Measurements from ENCODE around the gene JCHAIN.
"Not testable (repeated sequence)": the region's sequence is repeated elsewhere in the genome, so short reads cannot be mapped to it uniquely, and the experiment has no call there.

JCHAIN gene

DNA sequence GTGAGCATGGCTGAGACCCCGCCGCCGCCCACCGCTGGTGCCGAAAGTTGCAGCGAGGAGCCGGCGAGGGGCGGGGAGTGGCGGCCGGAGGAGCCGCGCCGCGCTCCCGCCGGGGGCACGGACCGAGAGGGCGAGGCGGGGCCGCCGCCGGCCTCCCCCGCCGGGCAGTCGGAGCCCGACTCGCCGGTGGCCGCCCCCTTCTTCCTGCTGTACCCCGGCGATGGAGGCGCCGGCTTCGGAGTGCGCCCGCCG is 38.5 kb upstream of the JCHAIN start:
- TF ChIP-seq, protein P1, sequence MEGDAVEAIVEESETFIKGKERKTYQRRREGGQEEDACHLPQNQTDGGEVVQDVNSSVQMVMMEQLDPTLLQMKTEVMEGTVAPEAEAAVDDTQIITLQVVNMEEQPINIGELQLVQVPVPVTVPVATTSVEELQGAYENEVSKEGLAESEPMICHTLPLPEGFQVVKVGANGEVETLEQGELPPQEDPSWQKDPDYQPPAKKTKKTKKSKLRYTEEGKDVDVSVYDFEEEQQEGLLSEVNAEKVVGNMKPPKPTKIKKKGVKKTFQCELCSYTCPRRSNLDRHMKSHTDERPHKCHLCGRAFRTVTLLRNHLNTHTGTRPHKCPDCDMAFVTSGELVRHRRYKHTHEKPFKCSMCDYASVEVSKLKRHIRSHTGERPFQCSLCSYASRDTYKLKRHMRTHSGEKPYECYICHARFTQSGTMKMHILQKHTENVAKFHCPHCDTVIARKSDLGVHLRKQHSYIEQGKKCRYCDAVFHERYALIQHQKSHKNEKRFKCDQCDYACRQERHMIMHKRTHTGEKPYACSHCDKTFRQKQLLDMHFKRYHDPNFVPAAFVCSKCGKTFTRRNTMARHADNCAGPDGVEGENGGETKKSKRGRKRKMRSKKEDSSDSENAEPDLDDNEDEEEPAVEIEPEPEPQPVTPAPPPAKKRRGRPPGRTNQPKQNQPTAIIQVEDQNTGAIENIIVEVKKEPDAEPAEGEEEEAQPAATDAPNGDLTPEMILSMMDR (IDR thresholded peaks at IDR 0.05; ENCODE audit: insufficient read depth, low read length, missing control alignments): no peak
- peak overlapping the region; percentile 69 for H3K4me3 ChIP-seq (ENCODE audit: low read depth, low read length)
- POLR2A ChIA-PET: interaction anchor here (0.7 to 1.4 kb wide), 5 partner anchors 10 to 304 kb away, joined by 3 to 6 read pairs (median 3); partner anchors contain the start of genes GRSF1 and MOB1B
- CTCF ChIA-PET: interaction anchor here (1.5 to 3.7 kb wide), 6 partner anchors 9 to 53 kb away, joined by 4 to 31 read pairs (median 8); partner anchors contain the start of gene UTP3
- no peak for DNase-seq (ENCODE audit: low read depth, low spot score)

DNA sequence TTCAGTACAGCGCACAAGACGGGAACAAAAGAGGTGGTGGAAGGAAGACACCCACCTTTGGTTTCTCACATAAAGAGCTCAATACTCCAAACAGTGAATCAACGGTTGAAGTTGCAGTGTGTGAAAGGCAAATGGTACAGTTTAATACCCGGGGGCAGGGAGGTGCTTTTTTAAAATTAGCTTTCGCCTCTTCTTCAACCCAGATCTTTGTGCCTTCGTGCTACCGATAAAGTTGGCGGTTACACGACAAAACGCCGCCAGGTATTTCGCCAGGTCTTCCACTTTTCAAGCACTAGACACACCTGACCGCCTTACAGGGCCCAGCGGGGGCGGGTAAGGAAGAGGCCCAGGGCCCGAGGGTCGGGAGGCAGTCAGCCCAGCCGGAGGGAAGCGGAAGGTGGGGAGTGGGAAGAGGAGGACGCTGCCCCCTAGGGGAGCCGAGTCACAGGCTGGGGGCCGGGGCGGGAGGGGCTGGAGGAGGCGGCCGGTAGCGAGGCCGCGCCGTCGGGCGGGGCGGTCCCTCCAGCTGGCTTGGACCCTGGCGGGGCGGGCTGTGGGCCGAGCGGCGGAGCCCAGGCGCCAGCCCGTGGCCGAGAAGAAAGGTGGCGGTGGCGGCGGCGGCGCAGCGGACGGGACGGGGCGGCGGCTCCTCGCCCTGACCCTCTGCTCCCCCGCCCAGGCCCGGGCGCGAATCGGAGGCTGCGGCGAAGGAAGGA is 38.1 kb upstream of the JCHAIN start:
- CTCF ChIA-PET: interaction anchor here (0.6 to 3.7 kb wide), 17 partner anchors 9 to 1007 kb away, joined by 3 to 31 read pairs (median 4); partner anchors contain the start of genes RUFY3 and UTP3
- TF ChIP-seq, protein P1 (IDR thresholded peaks at IDR 0.05; ENCODE audit: insufficient read depth, low read length, missing control alignments): peak; percentile 51
- POLR2A ChIA-PET: interaction anchor here (0.7 to 1.4 kb wide), 7 partner anchors 10 to 305 kb away, joined by 3 to 6 read pairs (median 3); partner anchors contain the start of genes GRSF1, MOB1B and UTP3
- H3K4me3 ChIP-seq (ENCODE audit: low read depth, low read length): peak overlapping the region; percentile 69
- DNase-seq (ENCODE audit: low read depth, low spot score): no peak

DNA sequence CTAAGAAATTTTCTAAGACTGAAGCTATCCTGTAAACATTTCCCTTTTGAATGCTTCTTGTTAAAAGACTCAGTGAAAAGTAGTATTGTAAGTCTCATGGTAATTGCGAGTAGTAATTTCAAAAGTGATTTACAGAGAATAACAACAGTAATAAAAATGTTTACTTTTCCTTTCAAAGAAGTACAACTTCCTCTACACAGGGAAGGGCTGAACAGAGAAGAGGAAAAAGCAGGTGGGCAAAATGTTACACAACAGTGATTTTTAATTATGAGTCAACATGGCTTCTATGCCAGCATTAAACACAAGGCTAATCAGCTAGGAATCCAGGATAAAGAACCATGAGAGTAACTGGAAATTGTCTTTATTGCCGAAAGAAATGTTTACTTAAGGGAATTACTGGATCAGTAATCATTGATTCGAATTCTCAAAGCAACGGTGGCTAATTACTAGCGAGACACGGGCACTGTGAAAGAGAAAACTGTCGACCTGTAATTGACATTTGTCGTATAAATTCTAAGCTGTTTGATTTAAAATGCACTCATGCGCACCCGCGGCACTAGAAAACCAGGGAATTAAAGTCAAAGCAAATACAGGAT is 37.4 kb upstream of the JCHAIN start:
- ChIA-PET POLR2A (interaction anchor here (0.7 to 1.2 kb wide), 4 partner anchors 13 to 99 kb away, joined by 3 to 4 read pairs (median 3); partner anchors contain the start of gene UTP3), CTCF (interaction anchor here (0.6 to 3.7 kb wide), 16 partner anchors 8 to 1008 kb away, joined by 3 to 31 read pairs (median 4); partner anchors contain the start of genes RUFY3 and UTP3)
- peak overlapping the region; percentile 69 for H3K4me3 ChIP-seq (ENCODE audit: low read depth, low read length)
- no peak for DNase-seq (ENCODE audit: low read depth, low spot score)
- TF ChIP-seq, protein P1 (IDR thresholded peaks at IDR 0.05; ENCODE audit: insufficient read depth, low read length, missing control alignments): no peak

DNA sequence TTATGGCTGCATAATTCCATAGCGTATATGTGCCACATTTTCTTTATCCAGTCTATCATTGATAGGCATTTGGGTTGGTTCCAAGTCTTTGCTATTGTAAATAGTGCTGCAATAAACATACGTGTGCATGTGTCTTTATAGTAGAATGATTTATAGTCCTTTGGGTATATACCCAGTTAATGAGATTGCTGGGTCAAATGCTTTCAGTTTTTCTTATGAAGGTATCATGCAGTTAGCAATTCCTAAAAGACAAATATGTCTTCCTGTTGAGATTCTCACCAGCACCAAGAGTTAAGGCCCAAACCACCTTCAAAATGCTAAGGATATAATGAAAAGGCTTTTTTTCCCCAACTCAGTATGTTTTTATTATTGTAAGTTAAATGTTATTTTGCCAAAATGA is 36.3 kb upstream of the JCHAIN start:
- POLR2A ChIA-PET; H3K4me3 ChIP-seq (ENCODE audit: low read depth, low read length); DNase-seq (ENCODE audit: low read depth, low spot score): not testable (repeated sequence)
- CTCF ChIA-PET: interaction anchor here (1.5 kb wide), 2 partner anchors 13 to 17 kb away, joined by 3 to 5 read pairs; no protein-coding TSS in a partner anchor

DNA sequence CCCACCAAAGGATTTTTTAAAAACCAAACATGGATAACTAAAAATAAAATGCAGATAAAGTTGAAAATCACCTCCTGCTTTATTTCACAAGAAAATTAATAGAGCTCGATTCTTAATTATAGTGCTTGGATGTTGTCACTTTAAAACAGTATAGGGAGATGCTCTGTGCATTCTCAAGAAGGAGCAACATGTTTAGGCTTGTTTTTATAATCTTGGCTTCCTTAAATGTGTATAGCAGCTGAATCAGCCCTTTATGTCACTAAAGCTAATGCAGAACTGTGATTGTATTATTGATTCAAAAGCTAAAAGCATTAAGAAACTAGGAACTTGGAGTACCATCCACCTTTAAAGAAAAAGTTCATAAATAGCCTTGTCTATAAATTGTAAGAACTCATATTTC is 35.0 kb upstream of the JCHAIN start:
- DNase-seq (ENCODE audit: low read depth, low spot score): no peak
- no peak overlapping the region for H3K4me3 ChIP-seq (ENCODE audit: low read depth, low read length)
- POLR2A ChIA-PET: no interaction called here
- CTCF ChIA-PET: interaction anchor here (0.8 to 1.1 kb wide), 3 partner anchors 8 to 19 kb away, joined by 3 to 5 read pairs (median 5); no protein-coding TSS in a partner anchor
- TF ChIP-seq, protein P1 (IDR thresholded peaks at IDR 0.05; ENCODE audit: insufficient read depth, low read length, missing control alignments): no peak

DNA sequence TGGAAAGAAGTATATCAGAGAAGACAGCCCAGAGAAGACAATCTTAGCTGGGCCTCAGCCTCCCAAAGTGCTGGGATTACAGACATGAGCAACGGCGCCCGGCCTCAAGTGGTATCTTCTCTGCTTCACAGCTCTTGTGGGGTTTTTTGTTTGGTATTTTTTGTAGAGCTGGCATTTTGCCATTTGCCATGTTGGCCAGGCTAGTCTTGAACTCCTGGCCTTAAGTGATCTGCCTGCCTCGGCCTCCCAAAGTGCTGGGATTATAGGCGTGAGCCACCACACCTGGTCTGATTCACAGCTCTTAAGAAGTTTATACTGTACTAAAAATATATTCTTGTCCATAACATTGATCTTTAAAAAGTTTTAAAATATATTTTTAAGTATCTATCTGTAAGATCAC is 34.4 kb upstream of the JCHAIN start:
- no peak for DNase-seq (ENCODE audit: low read depth, low spot score)
- POLR2A ChIA-PET: no interaction called here
- TF ChIP-seq, protein P1 (IDR thresholded peaks at IDR 0.05; ENCODE audit: insufficient read depth, low read length, missing control alignments): no peak
- no peak overlapping the region for H3K4me3 ChIP-seq (ENCODE audit: low read depth, low read length)
- CTCF ChIA-PET: interaction anchor here (0.5 to 1.2 kb wide), 6 partner anchors 8 to 18 kb away, joined by 3 to 5 read pairs (median 4); no protein-coding TSS in a partner anchor

DNA sequence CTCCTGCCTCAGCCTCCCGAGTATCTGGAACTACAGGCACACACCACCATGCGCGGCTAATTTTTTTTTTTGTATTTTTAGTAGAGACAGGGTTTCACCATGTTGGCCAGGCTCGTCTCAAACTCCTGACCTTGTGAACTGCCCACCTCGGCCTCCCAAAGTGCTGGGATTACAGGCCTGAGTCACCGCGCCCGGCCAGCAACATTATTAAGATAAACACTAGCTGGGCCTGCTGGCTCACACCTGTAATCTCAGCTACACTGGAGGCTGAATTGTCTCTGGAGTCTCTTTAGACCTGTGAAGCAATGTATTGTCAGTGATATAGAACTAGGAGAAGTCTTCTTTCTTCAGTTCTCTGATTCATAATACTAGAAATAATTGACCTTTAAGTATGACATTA is 32.1 kb upstream of the JCHAIN start:
- POLR2A ChIA-PET; H3K4me3 ChIP-seq (ENCODE audit: low read depth, low read length); DNase-seq (ENCODE audit: low read depth, low spot score): not testable (repeated sequence)
- CTCF ChIA-PET: interaction anchor here (0.6 to 1.2 kb wide), 4 partner anchors 9 to 95 kb away, joined by 3 read pairs; no protein-coding TSS in a partner anchor

DNA sequence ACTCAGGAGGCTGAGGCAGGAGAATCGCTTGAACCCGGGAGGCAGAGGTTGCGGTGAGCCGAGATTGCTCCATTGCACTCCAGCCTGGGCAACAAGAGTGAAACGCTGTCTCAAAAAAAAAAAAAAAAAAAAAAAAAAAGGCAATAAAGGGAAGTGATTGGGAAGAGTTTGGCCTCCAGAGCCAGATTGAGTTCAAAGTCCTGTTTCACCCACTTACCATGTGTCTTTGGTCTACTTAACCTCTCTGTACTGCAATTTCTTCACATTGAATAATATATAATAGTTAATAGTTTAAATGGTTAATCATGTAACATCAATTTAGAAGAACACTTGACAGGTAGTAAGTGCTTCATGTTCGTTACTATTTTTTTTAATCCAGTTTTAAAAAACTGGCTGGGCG is 28.3 kb upstream of the JCHAIN start:
- not testable (repeated sequence) for DNase-seq (ENCODE audit: low read depth, low spot score); H3K4me3 ChIP-seq (ENCODE audit: low read depth, low read length)
- ChIA-PET CTCF (interaction anchor here (1.4 to 2.7 kb wide), 4 partner anchors 10 to 43 kb away, joined by 4 to 16 read pairs (median 4); no protein-coding TSS in a partner anchor), POLR2A (interaction anchor here (0.6 kb wide), 1 partner anchor 11 kb away, joined by 5 read pairs; no protein-coding TSS in a partner anchor)
